ENCODE data around the gene SNRNP48. TPM values are rescaled to one million over a fixed set of nuclear protein-coding genes. Genes with fewer than 3 reads are reported as not detected.

Gene SNRNP48
- total and polyA plus RNA-seq, 8 donors = 7.6 to 29.1 (median 26.8) TPM

DNA sequence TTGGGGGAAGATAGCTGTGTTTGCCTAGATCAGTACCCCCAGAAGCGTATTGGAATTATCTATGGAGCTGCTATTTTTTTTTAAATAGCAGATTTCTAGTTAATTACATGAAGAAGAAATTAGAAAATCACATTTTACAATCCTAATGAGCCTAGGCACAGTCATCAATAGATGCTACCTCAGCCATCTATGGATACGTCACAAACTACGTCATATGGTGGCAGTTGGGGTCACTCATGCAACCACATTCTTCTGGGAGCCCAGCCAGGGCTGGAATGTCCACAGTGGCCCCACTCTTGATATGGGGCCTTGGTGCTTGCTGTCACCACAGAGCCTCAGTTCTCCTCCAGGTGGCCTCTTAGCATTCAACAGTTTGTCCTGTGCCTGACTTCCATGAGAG, 63.0 kb downstream of the SNRNP48 start:
- H3K36me3 ChIP-seq = no peaks in the 10 kb centered on the region
- H3K4me3 ChIP-seq = no peak overlapping the region
- H3K27me3 ChIP-seq = no peaks in the 10 kb centered on the region
- no peak for DNase-seq
- intact Hi-C loops (cut with DNase I) = no loop called here
- TF ChIP-seq, protein P1, sequence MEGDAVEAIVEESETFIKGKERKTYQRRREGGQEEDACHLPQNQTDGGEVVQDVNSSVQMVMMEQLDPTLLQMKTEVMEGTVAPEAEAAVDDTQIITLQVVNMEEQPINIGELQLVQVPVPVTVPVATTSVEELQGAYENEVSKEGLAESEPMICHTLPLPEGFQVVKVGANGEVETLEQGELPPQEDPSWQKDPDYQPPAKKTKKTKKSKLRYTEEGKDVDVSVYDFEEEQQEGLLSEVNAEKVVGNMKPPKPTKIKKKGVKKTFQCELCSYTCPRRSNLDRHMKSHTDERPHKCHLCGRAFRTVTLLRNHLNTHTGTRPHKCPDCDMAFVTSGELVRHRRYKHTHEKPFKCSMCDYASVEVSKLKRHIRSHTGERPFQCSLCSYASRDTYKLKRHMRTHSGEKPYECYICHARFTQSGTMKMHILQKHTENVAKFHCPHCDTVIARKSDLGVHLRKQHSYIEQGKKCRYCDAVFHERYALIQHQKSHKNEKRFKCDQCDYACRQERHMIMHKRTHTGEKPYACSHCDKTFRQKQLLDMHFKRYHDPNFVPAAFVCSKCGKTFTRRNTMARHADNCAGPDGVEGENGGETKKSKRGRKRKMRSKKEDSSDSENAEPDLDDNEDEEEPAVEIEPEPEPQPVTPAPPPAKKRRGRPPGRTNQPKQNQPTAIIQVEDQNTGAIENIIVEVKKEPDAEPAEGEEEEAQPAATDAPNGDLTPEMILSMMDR (IDR thresholded peaks at IDR 0.05) = no peak
- no peak overlapping the region for H3K27ac ChIP-seq
- no peaks in the 10 kb centered on the region for H3K4me1 ChIP-seq
- no peak for ATAC-seq
- H3K9me3 ChIP-seq = no peaks in the 10 kb centered on the region

DNA sequence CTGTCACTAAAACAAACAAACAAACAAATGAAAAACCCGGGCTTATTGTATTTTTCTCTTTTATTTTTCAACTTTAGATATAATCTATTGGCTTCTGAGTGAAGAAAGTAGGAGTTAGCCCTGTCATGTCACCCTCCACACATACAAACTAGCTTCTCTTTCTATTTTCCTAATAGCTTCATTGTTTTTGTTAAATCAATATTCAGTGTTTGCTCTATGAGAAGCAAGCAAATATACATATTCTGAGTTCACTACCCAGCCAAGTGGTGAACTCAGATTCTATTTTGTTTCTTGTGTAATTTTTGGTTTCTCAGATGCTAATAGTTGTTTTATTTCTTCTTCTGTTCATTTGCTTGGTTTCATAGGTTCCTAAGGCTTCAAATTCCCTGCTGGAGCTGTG, 66.4 kb downstream of the SNRNP48 start:
- no peak overlapping the region for H3K27ac ChIP-seq
- no peak for ATAC-seq
- intact Hi-C loops (cut with DNase I) = no loop called here
- no peaks in the 10 kb centered on the region for H3K4me1 ChIP-seq
- H3K9me3 ChIP-seq = no peaks in the 10 kb centered on the region
- H3K27me3 ChIP-seq = no peaks in the 10 kb centered on the region
- TF ChIP-seq, protein P1 (IDR thresholded peaks at IDR 0.05) = no peak
- no peak for DNase-seq
- H3K4me3 ChIP-seq = no peak overlapping the region
- no peaks in the 10 kb centered on the region for H3K36me3 ChIP-seq

DNA sequence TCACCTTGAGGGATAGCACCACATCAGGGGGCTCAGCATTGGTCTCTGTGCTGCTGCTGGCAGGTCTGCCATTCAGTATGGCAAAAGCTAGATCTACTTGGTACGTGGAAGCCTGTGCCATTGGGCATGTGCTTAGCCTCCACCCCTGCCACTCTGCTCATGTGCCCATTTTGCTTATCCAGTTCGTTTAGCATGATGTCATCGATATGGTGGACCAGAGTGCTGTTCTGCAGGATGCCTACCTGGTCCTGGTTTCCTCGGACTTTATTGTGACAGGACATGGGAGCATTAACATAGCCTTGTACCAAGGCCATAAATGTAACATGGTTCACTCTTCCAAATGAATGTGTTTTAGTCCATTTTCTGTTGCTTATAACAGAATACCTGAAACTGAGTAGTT, 68.5 kb downstream of the SNRNP48 start:
- intact Hi-C loops (cut with DNase I) = no loop called here
- Histone ChIP-seq H3K9me3 (no peaks in the 10 kb centered on the region), H3K36me3 (no peaks in the 10 kb centered on the region), H3K27me3 (no peaks in the 10 kb centered on the region), H3K4me1 (no peaks in the 10 kb centered on the region), H3K4me3 (no peak overlapping the region), H3K27ac (no peak overlapping the region)
- ATAC-seq (no peak), DNase-seq (no peak)
- TF ChIP-seq, protein P1 (IDR thresholded peaks at IDR 0.05) = no peak

DNA sequence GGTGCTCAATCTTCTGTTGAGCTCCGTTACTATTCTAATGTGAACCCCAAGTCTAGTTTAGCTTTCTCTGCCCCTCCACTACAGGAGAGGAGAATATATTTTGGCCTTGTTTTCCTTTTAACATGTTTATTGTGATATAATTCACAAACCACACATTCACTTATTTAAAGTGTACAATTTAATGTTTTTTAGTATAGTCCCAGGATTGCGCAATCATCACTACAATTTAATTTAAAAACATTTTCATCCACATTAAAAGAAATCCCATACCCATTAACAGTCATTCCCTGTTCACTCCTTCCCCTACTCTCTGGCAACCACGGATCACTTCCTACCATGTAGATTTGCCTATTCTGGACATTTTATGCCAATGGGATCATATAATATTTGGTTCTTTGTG, 71.4 kb downstream of the SNRNP48 start:
- DNase-seq (no peak), ATAC-seq (no peak)
- H3K36me3 ChIP-seq = no peaks in the 10 kb centered on the region
- TF ChIP-seq, protein P1 (IDR thresholded peaks at IDR 0.05) = no peak
- peaks cover 0 to 3% of the 10 kb centered on the region in 2 donors for H3K9me3 ChIP-seq
- no peak overlapping the region for H3K4me3 ChIP-seq
- H3K4me1 ChIP-seq = no peaks in the 10 kb centered on the region
- intact Hi-C loops (cut with DNase I) = no loop called here
- H3K27me3 ChIP-seq = no peaks in the 10 kb centered on the region
- no peak overlapping the region for H3K27ac ChIP-seq

Other genes with a start within 250 kb of the SNRNP48 start
- gene CAGE1, start 200.5 kb upstream of the SNRNP48 start, total RNA-seq = not detected
- under 1 TPM in 4 of 6 donors, not detected in 2; 0.08 to 0.16 (median 0.10) TPM for gene CAGE1, start 200.5 kb upstream of the SNRNP48 start, polyA plus RNA-seq (ENCODE audit: insufficient read length in 6 of 6)
- 10 to 100 TPM; 15.0 to 23.3 TPM for gene RIOK1, start 200.4 kb upstream of the SNRNP48 start, total RNA-seq
- gene RIOK1, start 200.4 kb upstream of the SNRNP48 start, polyA plus RNA-seq (ENCODE audit: insufficient read length in 6 of 6) = 10 to 100 TPM; 30.5 to 38.3 (median 31.9) TPM
- gene DSP, start 48.5 kb upstream of the SNRNP48 start, total RNA-seq = 10 to 100 TPM; 15.1 to 29.2 TPM
- 10 to 100 TPM; 53.6 to 75.5 (median 70.6) TPM for gene DSP, start 48.5 kb upstream of the SNRNP48 start, polyA plus RNA-seq (ENCODE audit: insufficient read length in 6 of 6)
- 10 to 100 TPM in 1 of 2 donors, 1 to 10 TPM in 1; 5.8 to 18.7 TPM for gene BMP6, start 135.9 kb downstream of the SNRNP48 start, total RNA-seq
- gene BMP6, start 135.9 kb downstream of the SNRNP48 start, polyA plus RNA-seq (ENCODE audit: insufficient read length in 6 of 6) = 1 to 10 TPM; 2.3 to 5.9 (median 3.3) TPM

Measured in left lung (tissue), 10 donors.